Esophagus squamous epithelium (tissue), 4 donors: ENCODE measurements around the gene HIRIP3.

ENCODE experiments used
- CTCF ChIP-seq, 6 experiments: fragments of 450-650 bp in 4 of 6; fragments of 200-600 bp in 2 of 6; sonication (generic) in 2 of 6; IDR thresholded peaks; one replicate each; pipeline ENCODE4 v1.5.1; 2016 to 2019; ENCODE audit warnings: antibody characterized with exemption in 6 of 6, mild to moderate bottlenecking in 4 of 6, moderate library complexity in 4 of 6
- POLR2A ChIP-seq, 4 donors: fragments of 450-650 bp; IDR thresholded peaks; one replicate each; pipeline ENCODE4 v1.6.1; 2017; ENCODE audit warnings: antibody characterized with exemption in 4 of 4, mild to moderate bottlenecking in 4 of 4, moderate library complexity in 3 of 4

DNA sequence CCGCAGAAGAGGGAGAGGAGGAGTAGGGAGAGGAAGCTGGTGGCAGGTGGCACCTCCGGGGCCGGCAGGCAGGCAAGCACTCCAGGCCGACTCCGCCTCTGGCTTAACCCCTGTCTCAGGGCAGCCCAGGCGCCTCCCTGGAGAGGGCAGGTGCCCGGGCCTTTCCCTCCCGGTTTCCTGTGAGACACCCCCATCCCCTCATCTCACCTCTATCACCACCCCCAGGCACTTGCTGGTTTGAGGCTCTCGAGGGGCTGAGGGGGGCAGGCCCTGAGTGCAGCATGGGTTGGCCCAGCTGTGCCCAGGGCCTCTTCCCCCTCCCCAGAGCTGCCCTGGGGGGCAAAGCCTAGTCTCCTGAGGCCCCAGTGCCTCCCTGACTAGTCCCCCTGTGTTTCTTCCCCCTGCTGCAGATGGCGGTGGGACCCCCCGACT is 9.4 kb upstream of the HIRIP3 start:
- TF ChIP-seq CTCF (IDR thresholded peaks at IDR 0.05) (no peak), POLR2A (IDR thresholded peaks at IDR 0.05) (no peak)
